ENCODE measurements around the gene PEX13. TPM values are rescaled to one million over a fixed set of nuclear protein-coding genes. Genes with fewer than 3 reads are reported as not detected.

The PEX13 gene
- total RNA-seq, 4 donors from 2014 or later, result 18.6 to 28.7 (median 23.4) TPM

DNA sequence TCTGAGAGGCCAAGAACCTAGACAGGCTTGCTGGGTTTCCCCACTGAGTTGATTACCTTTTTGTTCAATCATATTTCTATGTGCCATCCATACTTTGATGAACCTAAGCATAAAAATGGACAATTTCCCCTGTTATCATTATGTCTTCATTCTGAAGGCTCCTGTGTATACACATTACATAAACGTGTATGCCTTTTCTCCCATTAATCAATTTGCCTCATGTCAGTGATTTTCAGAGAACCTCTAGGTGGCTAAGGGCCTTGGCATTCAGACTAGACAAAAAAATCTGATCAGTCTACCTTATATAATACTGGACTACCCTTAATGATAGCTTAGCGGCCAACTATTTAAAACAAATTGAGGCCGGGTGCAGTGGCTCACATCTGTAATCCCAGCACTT lies 4.1 kb upstream of the PEX13 start:
- TF ChIP-seq, protein P1, sequence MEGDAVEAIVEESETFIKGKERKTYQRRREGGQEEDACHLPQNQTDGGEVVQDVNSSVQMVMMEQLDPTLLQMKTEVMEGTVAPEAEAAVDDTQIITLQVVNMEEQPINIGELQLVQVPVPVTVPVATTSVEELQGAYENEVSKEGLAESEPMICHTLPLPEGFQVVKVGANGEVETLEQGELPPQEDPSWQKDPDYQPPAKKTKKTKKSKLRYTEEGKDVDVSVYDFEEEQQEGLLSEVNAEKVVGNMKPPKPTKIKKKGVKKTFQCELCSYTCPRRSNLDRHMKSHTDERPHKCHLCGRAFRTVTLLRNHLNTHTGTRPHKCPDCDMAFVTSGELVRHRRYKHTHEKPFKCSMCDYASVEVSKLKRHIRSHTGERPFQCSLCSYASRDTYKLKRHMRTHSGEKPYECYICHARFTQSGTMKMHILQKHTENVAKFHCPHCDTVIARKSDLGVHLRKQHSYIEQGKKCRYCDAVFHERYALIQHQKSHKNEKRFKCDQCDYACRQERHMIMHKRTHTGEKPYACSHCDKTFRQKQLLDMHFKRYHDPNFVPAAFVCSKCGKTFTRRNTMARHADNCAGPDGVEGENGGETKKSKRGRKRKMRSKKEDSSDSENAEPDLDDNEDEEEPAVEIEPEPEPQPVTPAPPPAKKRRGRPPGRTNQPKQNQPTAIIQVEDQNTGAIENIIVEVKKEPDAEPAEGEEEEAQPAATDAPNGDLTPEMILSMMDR (IDR thresholded peaks at IDR 0.05; ENCODE audit: low read depth), result no peak

DNA sequence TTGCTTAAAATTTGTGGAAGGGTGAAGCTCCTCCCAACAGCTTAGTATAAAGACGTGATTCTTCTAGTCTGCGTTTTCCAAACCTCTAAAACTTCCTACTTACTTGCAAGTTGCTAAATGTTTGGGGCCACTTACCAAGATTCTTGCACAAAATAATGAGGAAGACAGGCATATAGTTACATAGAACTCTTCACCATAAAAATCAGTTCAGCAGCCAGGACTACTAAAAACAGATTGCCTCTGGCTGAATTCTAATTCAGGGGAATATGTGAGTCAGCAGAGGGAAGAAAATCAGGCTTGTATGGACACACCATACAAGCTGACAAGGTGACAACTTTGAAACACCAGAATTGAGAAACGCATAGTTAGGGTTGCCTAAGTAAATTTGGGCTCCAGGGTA lies 2.8 kb upstream of the PEX13 start:
- TF ChIP-seq, protein P1 (IDR thresholded peaks at IDR 0.05; ENCODE audit: low read depth), result no peak

DNA sequence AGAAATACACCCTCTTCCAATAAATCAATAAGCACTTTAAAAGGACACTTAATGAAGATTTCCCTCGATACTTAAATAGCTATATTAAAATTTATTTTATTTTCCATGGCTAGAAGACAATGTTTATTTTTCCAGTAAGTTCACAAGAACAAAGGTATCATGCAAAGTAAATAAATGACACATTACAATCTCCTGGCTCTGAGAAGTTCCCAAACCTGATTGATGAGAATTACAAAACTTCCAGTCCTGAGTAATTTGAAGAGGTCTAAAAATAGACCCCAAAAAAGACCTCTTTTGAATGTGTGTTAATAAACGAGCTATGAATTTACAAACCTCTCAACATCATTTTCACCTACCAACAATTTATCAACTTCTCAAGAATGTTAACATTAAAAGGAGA lies 1.5 kb upstream of the PEX13 start:
- TF ChIP-seq, protein P1 (IDR thresholded peaks at IDR 0.05; ENCODE audit: low read depth), result no peak

DNA sequence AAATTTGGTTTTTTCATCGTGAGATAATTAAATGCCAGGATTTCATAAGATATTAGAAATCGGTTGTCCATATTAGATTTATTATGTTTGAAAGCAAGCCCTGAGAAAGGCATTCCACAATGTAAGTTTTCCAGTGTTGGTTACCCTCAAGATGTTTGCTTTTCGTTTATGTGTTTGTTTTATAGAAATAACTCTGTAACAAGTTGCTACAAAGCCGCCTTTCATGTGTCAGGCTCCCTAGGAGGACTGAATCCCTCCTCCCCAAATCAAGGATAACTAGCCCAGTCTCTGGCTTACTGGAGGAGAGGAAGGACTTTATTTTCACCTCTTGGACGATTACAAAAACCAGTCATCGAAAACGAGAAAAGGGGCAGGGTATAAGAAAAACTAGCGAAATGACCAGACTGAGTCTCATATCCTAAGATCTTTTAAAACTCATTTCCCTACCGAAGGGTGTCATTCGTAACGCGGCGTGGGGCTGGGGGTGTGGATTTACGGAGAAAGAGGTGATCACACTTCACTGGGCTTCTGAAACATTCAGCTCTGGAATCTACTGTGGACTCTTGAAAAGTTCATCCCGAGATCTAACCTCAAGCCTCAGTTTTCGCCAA lies 1.0 kb upstream of the PEX13 start:
- TF ChIP-seq, protein P1 (IDR thresholded peaks at IDR 0.05; ENCODE audit: low read depth), result no peak

DNA sequence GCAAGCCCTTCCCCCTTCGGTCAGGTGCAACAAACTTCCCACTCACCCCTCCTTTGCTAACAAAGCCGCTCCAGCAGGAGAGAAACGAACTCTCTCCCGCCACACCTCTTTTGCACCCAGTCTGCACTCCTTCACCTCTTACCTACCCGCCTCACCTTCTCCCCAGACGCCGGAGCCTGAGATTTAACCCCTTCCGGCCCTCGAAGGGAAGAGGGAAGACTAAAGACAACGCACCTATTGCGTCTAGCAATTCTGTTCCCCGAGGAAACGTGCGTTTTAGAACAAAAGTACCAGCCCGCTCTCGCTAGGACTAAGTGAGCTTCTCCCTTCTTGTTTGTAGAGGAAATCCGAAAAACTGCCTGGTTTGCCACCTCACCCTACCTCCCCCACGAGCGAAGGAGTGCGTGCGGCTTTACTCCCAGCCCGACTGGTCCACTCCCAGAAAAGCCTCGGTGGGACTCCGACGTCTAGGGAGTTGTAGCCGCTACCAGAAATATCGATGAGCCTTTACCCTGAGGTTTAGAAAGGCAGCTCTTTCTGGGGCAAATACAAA lies 441 bp upstream of the PEX13 start:
- TF ChIP-seq, protein P1 (IDR thresholded peaks at IDR 0.05; ENCODE audit: low read depth), result no peak

DNA sequence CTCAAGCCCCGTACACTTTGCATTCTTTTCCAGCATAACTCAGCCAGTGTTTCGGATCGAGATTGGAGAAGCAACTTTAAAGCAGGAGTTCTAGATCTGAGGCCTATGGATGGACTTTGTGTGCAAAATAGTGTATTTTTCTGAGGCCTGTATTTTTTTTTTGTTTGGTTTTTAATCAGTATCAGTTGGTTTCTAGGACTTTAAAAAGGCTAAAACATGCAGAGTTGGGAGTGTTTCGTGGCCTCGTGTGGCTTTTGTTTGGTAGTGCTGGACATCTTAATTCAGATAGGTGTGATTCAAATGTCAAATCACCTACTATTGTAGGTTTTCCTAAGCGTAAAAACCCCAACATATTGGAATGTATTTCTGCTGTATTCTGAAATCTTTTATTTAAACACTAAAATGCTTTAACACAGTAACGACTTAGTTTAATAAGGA lies 817 bp downstream of the PEX13 start:
- TF ChIP-seq, protein P1 (IDR thresholded peaks at IDR 0.05; ENCODE audit: low read depth), result no peak

DNA sequence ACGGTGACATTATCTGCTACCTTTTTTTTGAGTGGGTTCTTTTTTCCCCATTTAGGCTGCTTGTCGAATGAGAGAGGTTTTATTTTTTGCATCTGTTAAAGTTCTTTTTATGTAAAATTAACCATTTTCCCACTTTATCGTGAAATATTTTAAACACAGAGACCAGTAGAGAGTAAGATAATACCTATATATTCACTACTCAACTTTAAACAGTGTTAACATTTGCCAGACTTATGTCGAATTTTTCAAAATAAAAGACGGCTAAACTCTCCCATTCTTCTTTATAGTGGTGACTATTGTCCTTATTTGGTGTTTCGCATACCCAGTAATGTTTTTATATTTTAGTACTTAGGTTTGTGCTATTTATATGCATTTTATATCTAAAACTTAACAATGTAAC lies 1.3 kb downstream of the PEX13 start:
- TF ChIP-seq, protein P1 (IDR thresholded peaks at IDR 0.05; ENCODE audit: low read depth), result no peak
